ENCODE measurements around the gene NES. TPM values are rescaled to one million over a fixed set of nuclear protein-coding genes. Genes with fewer than 3 reads are reported as not detected.

Gene NES
- total and polyA plus RNA-seq, 2 donors = 35.7 to 38.2 TPM

DNA sequence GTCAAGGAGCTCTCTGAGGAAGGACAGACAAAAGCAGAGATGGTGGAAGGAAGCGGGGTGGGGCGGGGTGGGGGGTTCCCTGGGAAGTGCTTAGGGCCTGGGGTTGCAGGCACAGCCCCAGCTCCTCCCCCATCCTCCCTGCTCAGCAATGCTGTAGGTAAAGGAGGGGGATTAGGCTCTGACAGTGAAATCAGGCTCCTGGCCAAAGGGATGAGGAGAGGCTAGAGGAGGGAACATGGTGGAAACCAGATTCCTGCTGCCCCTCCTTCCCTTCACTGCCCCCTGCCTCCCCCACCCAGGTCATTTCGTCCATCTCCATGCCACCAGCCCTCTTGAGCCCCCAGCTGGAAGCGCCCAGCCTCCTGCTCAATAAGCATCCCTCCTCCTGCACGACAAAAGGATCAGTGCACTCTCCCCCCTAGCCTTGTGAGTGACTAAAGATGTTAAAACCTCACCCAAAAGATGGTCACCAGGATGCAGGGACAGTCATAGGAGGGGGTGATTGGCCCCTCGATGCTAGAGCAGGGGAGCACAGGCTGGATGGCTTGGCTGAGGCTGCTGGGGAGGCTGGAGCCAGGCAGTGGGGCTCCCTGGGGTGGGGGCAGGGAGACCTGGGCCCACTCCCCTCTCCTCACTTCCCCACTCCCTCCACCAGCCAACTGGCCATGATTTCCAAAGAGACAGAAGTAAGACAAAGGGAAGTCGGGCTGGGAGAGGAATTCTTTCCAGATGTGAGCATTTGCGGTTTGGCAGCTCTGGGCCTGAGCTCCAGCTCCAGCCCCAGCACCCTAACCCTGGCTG lies 30.4 kb upstream of the NES start:
- no peak for DNase-seq (ENCODE audit: extremely low spot score)
- WGBS = 44% methylated on average over 8 of the region's 8 CpGs
- Histone ChIP-seq H3K36me3 (ENCODE audit: insufficient read depth) (no peaks in the 10 kb centered on the region), H3K4me3 (ENCODE audit: low read depth, low read length) (no peak overlapping the region), H3K4me1 (ENCODE audit: insufficient read depth) (no peaks in the 10 kb centered on the region), H3K27ac (ENCODE audit: low read depth) (no peak overlapping the region)

DNA sequence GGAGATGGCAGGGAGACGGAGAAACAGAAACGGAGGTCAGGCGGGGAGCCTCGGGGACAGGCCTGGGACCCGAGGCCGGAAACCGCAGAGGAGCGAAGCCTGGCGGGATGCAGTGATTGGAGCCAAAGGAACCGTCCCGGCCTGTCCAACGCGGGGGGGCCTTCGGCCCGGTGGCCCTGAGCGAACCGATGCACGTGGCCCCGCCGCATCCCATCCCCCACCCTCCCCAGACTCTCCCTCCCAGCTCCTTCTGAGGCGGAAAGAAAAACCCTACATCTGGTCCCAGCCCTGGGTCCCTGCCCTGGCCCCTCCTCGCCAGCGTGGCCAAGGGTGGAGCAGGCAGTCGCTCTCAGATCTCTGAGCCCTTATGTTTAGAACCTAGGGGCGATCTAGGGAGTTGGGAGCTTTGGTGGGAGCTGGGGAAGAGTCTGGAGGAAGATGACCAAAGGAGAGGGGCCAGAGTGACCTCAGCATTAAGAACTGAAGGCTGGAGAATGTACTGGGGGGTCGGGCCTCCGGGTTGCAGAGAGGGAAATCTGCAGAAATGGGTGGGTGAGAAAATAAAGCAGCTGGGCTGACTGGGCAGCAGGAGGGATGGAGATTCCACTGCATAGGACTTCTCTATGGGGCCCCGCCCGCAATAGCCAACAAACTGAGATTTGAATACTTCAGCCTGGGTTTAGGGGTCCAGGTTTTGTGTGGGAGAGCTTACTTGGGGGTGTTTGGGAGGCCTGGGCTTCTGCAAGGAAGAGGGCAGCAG lies 29.6 kb upstream of the NES start:
- peak overlapping the region; percentile 27 for H3K27ac ChIP-seq (ENCODE audit: low read depth)
- H3K4me1 ChIP-seq (ENCODE audit: insufficient read depth) = no peaks in the 10 kb centered on the region
- WGBS = 6% methylated on average over 29 of the region's 29 CpGs
- H3K4me3 ChIP-seq (ENCODE audit: low read depth, low read length) = peak overlapping the region; percentile 35
- DNase-seq (ENCODE audit: extremely low spot score) = no peak
- H3K36me3 ChIP-seq (ENCODE audit: insufficient read depth) = no peaks in the 10 kb centered on the region

DNA sequence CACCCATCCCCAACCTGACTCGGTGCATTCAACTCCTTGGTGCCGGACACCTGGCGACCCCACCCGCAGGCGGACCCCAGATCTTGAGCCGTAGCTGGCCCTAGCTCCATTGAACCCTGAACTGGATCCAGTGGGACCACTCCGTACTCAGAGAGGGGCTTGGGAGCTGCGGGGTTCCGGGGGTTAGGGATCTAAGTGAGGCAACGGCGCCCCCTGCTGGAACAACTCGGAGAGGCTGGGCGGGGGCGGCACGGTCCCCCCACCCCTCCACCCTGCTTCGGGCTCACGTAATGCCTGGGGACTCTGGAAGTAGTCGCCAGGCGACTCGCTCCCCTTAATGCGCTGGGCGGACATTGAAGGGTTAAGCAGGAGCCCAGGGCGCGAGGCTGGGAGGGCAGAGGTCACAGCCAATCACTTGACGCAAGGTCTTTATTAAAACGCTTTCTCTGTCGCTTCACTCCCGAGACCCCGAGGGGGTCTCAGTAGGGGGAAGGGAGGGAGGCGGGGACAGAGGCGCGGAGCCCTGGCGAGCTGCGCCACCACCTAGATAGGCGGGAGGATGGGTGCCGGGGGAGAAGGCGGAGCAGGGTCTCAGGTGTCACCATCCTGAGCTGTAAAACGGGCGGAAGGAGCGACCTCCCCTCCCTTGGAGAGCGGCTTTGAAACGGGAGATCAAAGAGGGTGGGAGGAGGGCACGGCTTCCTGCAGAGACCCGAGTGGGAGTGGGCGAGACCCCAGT lies 28.9 kb upstream of the NES start:
- no peak for DNase-seq (ENCODE audit: extremely low spot score)
- Histone ChIP-seq H3K27ac (ENCODE audit: low read depth) (peak overlapping the region; percentile 19), H3K36me3 (ENCODE audit: insufficient read depth) (no peaks in the 10 kb centered on the region), H3K4me3 (ENCODE audit: low read depth, low read length) (peak overlapping the region; percentile 35), H3K4me1 (ENCODE audit: insufficient read depth) (no peaks in the 10 kb centered on the region)
- 1% methylated on average over 45 of the region's 45 CpGs for WGBS

DNA sequence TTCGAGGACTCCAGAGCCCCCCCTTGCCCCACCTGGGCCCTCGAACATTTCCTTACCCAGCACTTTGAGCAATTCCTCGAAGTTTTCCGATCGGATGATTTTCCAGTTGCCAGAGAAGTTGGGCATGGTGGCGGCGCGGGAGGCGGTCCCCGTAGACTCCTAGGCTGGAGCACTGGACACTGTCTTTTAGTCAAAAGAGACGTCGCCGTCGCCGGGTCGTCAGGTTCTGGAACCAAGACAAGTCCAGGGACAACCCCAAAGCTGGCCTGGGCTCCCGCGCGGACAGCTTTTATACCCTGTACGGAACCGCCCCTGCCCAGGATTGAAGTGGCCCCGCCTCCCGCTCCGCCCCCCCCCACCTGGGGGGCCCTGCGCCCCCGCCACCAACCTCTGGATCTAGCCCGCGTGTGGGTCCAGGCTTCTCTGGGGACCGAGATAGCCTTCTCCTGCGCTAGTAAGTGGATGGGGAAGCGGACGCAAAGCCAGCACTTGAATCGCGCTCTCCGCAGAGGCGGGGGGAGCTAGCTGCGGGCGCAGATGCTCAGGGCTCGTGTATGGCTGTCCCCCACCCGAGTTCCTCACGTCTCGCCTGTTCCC lies 28.2 kb upstream of the NES start, which contains the start of gene CRABP2:
Gene CRABP2 (minus strand): TSS at position 263 of the 597 bp plus-strand sequence. CDS start 137 bp downstream, at position 126.
- under 1% methylated on average over 42 of the region's 42 CpGs for WGBS

DNA sequence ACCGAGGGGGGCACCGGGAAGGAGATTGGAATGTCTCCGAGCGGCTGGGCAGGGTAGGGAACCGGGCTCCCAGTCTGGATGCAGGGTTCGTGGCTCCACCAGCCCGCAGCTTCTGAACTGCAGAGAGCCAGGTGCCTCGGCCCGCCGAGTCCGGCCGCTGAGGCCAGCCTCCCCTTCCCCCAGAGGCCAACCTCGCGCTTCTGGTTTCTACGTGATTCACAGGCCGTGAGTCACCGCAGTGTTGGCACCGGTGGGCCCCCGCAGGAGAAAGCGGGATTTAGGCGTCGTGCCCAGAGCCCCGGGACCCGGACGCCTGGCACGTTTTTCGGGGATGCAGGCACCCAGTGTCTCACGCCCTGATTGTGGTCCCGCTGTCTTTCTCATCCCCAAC lies 27.7 kb upstream of the NES start:
- Histone ChIP-seq H3K4me1 (ENCODE audit: insufficient read depth) (no peaks in the 10 kb centered on the region), H3K4me3 (ENCODE audit: low read depth, low read length) (peak overlapping the region; percentile 35), H3K36me3 (ENCODE audit: insufficient read depth) (no peaks in the 10 kb centered on the region), H3K27ac (ENCODE audit: low read depth) (no peak overlapping the region)
- WGBS = 3% methylated on average over 29 of the region's 29 CpGs
- DNase-seq (ENCODE audit: extremely low spot score) = no peak

More for the DNA sequence above, 28.2 kb upstream of the NES start, which contains the start of gene CRABP2:
- no peak for DNase-seq (ENCODE audit: extremely low spot score)
- H3K27ac ChIP-seq (ENCODE audit: low read depth) = peak within 1 kb of the TSS; percentile 19
- H3K4me1 ChIP-seq (ENCODE audit: insufficient read depth) = no peaks in the 10 kb centered on the region
- H3K4me3 ChIP-seq (ENCODE audit: low read depth, low read length) = peak within 1 kb of the TSS; percentile 35
- no peaks in the 10 kb centered on the region for H3K36me3 ChIP-seq (ENCODE audit: insufficient read depth)

DNA sequence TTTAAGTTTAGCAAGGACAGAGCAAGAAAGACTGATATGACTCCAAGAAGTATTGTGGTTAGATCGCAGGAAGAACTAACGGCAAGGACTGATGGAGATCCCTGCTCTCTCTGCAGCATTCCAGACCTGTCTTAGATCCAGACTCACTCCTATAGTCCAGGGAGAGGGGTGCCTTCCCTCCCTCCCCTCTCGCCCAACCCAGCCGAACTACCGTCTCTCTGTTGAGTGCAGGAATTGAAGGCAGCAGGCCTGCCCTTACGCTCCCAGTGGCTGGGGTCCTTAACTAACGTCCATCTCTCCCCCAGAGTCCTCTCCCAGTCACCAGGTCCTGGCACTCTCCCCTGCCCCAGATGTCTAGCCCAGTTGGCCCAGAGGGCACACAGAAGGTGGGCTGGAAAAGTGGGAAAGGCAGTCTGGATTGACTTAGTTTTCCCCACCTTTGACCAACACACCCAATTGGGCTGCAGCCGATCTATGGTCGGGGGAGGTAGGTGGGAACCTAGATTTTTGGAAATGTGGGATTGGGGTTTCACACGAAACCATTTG lies 27.0 kb upstream of the NES start:
- Histone ChIP-seq H3K4me3 (ENCODE audit: low read depth, low read length) (no peak overlapping the region), H3K4me1 (ENCODE audit: insufficient read depth) (no peaks in the 10 kb centered on the region), H3K27ac (ENCODE audit: low read depth) (no peak overlapping the region), H3K36me3 (ENCODE audit: insufficient read depth) (no peaks in the 10 kb centered on the region)
- DNase-seq (ENCODE audit: extremely low spot score) = no peak
- WGBS = 44% methylated on average over 10 of the region's 10 CpGs

DNA sequence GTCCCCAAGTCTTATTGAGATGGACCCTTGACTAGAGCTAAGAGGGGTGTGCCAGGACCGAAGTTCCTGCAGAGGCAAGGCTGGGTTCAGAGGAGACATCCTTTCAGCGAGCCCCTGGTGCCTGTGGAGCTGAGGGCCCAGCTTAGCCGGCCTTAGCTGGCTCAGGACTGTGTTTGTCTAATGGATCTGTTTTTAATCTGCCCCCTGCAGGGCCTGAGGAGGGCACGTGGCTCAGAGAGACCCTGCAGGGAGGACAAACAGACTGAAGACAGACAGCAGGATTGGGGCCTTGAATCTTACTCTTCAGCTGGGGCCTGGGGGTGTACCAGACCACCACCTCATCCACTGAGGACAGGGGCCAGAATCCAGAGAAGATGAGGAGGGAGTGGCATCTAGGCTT lies 26.5 kb upstream of the NES start:
- no peaks in the 10 kb centered on the region for H3K36me3 ChIP-seq (ENCODE audit: insufficient read depth)
- H3K4me1 ChIP-seq (ENCODE audit: insufficient read depth) = no peaks in the 10 kb centered on the region
- no peak overlapping the region for H3K27ac ChIP-seq (ENCODE audit: low read depth)
- WGBS = 33% methylated on average over 4 of the region's 4 CpGs
- no peak overlapping the region for H3K4me3 ChIP-seq (ENCODE audit: low read depth, low read length)
- no peak for DNase-seq (ENCODE audit: extremely low spot score)

DNA sequence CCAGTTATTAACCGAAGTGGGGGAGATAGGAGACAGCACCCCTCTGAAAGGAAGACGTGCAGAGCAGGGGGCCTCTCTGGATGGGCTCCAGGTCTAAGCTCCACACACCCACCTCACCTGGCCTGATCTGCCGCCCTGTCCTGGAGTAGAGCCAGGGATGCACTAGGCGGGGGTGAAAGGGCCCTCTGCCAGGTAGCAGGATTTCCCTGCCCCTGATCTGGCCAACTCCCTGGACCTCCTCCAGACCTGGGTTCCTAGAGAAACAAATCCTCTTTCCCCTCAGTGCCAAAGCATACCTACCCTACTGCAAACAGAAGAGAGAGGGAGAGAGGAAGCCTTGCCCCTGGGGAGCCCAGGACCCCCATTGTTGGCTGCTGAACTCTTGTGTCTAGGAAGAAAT lies 26.1 kb upstream of the NES start:
- no peaks in the 10 kb centered on the region for H3K36me3 ChIP-seq (ENCODE audit: insufficient read depth)
- 57% methylated on average over 4 of the region's 4 CpGs for WGBS
- H3K4me3 ChIP-seq (ENCODE audit: low read depth, low read length) = no peak overlapping the region
- DNase-seq (ENCODE audit: extremely low spot score) = no peak
- H3K4me1 ChIP-seq (ENCODE audit: insufficient read depth) = no peaks in the 10 kb centered on the region
- no peak overlapping the region for H3K27ac ChIP-seq (ENCODE audit: low read depth)

DNA sequence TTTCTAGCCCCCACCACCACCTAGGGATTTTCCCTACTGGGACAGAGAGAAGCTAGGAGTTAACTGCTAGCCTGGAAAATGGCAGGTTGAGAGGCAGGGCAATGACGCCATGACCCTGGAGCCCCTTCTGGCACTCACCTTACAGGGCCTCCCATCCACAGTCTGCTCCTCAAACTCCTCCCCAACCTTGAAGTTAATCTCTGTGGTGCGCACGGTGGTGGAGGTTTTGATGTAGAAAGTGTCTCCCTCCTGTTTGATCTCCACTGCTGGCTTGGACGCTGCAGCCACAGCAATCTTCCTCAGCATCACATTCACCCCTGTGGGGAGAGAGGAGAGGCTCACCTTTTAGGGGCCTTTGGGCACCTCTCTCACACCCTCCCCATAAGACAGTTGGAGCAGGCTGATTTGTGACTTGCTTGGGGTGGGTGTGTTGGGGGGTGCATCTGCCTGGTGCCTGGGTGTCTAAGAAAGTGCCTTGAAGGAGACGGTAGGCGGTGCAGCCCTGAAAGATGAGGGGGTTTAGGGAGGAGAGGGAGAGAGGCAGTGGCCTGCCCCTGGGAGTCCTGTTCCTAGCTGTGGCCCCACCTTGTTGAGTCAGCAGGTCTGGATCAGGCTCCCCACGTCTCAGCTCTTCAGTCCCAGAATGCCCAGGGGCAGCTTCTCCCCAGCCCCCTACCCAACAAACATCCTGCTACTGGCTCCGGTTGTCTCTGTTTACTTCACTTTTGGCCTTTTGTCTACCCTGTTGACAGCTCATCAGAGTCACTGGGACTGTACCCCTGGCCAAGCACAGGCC lies 23.7 kb upstream of the NES start:
- no peak for DNase-seq (ENCODE audit: extremely low spot score)
- Histone ChIP-seq H3K27ac (ENCODE audit: low read depth) (no peak overlapping the region), H3K4me3 (ENCODE audit: low read depth, low read length) (no peak overlapping the region), H3K4me1 (ENCODE audit: insufficient read depth) (no peaks in the 10 kb centered on the region), H3K36me3 (ENCODE audit: insufficient read depth) (no peaks in the 10 kb centered on the region)
- WGBS = 78% methylated on average over 8 of the region's 8 CpGs

DNA sequence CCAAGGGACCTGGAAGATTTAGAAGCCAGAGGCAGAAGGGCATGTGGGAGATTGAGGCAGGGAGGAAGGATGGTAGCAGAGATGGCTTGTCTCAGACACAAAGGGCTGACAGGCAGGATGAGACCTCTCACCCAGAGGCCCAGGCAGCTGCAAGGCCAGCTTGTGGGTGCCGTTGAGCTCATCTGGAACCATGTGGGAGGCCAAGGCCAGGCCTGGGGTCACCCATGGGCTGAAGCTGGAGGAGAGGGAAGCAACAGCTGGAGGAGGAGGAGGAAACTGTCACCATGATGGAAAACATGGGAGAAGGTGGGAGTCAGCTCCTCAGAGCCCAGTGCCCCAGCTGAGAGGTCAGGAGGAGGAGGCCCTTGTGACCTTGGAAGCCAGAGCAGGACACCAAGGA lies 21.8 kb upstream of the NES start:
- 61% methylated on average over 1 of the region's 1 CpG for WGBS
- Histone ChIP-seq H3K4me1 (ENCODE audit: insufficient read depth) (no peaks in the 10 kb centered on the region), H3K4me3 (ENCODE audit: low read depth, low read length) (no peak overlapping the region), H3K36me3 (ENCODE audit: insufficient read depth) (no peaks in the 10 kb centered on the region), H3K27ac (ENCODE audit: low read depth) (no peak overlapping the region)
- DNase-seq (ENCODE audit: extremely low spot score) = no peak

DNA sequence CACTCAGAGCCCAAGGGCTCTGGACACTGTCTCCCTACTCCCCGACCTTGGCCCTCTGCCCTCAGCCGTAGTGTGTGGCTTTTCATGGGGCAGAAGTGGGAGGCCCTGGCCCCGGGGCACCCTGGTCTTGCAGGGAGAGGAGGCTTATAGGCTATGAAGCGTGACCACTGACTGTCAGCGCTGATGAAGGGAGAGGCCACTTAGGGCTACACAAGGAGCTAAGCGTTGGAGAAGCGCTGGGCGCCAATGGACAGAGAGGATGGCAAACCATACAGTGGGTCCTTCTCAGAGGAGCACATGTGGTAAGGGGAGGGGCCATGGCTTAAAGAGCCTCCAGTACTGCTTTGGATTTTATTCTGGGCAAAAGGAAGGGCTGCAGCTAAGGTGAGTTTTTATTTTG lies 20.3 kb upstream of the NES start:
- no peaks in the 10 kb centered on the region for H3K4me1 ChIP-seq (ENCODE audit: insufficient read depth)
- no peak for DNase-seq (ENCODE audit: extremely low spot score)
- no peak overlapping the region for H3K4me3 ChIP-seq (ENCODE audit: low read depth, low read length)
- 74% methylated on average over 8 of the region's 8 CpGs for WGBS
- H3K27ac ChIP-seq (ENCODE audit: low read depth) = no peak overlapping the region
- no peaks in the 10 kb centered on the region for H3K36me3 ChIP-seq (ENCODE audit: insufficient read depth)

DNA sequence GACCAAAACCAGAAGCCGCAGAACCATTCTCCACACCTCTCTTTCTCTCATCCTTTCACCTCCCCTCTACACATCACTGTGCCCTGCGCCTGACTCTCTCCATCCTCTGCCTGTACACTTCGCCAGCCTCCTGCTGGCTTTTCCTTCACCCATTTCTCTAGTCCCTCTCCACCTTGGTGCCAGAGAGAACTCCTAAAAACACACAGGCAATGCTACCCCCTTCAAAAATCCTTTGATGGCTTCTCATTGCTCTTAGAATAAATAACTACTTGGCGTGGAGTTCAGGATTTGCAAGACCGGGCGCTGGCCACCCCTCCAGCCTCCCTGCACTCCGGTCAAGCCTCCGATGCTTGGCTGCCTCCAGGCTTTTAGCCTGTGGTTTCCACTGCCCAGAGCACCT lies 19.5 kb upstream of the NES start:
- H3K4me3 ChIP-seq (ENCODE audit: low read depth, low read length) = no peak overlapping the region
- H3K4me1 ChIP-seq (ENCODE audit: insufficient read depth) = no peaks in the 10 kb centered on the region
- H3K27ac ChIP-seq (ENCODE audit: low read depth) = no peak overlapping the region
- no peak for DNase-seq (ENCODE audit: extremely low spot score)
- WGBS = 86% methylated on average over 8 of the region's 8 CpGs
- no peaks in the 10 kb centered on the region for H3K36me3 ChIP-seq (ENCODE audit: insufficient read depth)

DNA sequence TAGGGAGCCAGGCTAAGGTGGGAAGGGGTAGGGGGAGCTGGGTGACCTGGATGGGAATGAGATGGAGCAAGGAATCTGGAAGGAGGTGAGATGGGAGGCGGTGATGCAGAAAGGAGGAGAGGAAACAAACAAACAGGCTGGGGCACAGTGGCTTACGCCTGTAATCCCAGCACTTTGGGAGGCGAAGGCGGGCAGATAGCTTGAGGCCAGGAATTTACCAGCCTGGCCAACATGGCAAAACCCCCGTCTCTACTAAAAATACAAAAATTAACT lies 17.4 kb upstream of the NES start:
- 91% methylated on average over 5 of the region's 5 CpGs for WGBS
- H3K4me1 ChIP-seq (ENCODE audit: insufficient read depth) = no peaks in the 10 kb centered on the region
- H3K27ac ChIP-seq (ENCODE audit: low read depth) = peak overlapping the region; percentile 61
- H3K36me3 ChIP-seq (ENCODE audit: insufficient read depth) = no peaks in the 10 kb centered on the region
- no peak for DNase-seq (ENCODE audit: extremely low spot score)
- H3K4me3 ChIP-seq (ENCODE audit: low read depth, low read length) = no peak overlapping the region
